K562 (cell line): ENCODE data around the gene CNOT11. TPM values are rescaled to one million over a fixed set of nuclear protein-coding genes. Genes with fewer than 3 reads are reported as not detected.

Experiments used
- ATAC-seq: fragments of 200-7000 bp; cut with Tn5 transposase; 3 replicates; pipeline ENCODE4 v1.9.1; 2020; ENCODE audit warnings: moderate library complexity
- BruUV-seq: library from RNA; stranded (reverse); fragments of 400-500 nt; replicated peaks from 2 replicates; lab custom pipeline; 2021; lab: Mats Ljungman, UMichigan
- CTCF ChIA-PET: fragments of 300-600 bp; formaldehyde crosslinking; extraction: SDS; loops from one replicate; lab custom pipeline; 2021; ENCODE audit warnings: low intra/inter-chr PET ratio; lab: Yijun Ruan, JAX
- POLR2A ChIA-PET: fragments of 300-600, 350-650 bp; sonication (Branson Sonifier 250); formaldehyde crosslinking; extraction: SDS; loops from one replicate; lab custom pipeline; 2021; ENCODE audit warnings: antibody characterized with exemption, inconsistent platforms; lab: Yijun Ruan, JAX
- DNase-seq, 4 experiments: peaks; one replicate each; pipeline versions ENCODE4 v3.0.0 to v3.0.0-alpha.2; 2011 to 2018; ENCODE audit warnings: low spot score in 3 of 4, mixed read lengths in 3 of 4; ENCODE audit errors: extremely low read depth in 1 of 4
- FAIRE-seq: peaks from 2 replicates; lab custom pipeline; 2011; peaks lifted over from hg19 to GRCh38; lab: Jason Lieb, UNC
- H2AFZ ChIP-seq: 2 replicates; pipeline ENCODE4 v1.6.0; 2011; ENCODE audit warnings: low read depth, low read length, control low read depth, inconsistent platforms
- H3K27ac ChIP-seq: fragments of 200-600 bp; 3 replicates; pipeline ENCODE4 v1.8.0; 2011; ENCODE audit warnings: low read depth, mild to moderate bottlenecking, control low read depth, inconsistent platforms, low read length, moderate library complexity, mixed read lengths; ENCODE audit errors: extremely low read depth
- H3K27me3 ChIP-seq, 2 experiments: fragments of 300-600 bp in 1 of 2; 2 replicates in 1 of 2; 3 replicates in 1 of 2; pipeline versions ENCODE4 v1.6.0 to v1.8.0; 2011; ENCODE audit warnings: inconsistent platforms in 2 of 2, low read length in 2 of 2, mild to moderate bottlenecking in 1 of 2, mixed read lengths in 1 of 2, moderate library complexity in 1 of 2; ENCODE audit not compliant: control insufficient read depth in 2 of 2, insufficient read depth in 2 of 2
- H3K36me3 ChIP-seq: fragments of 300-600 bp; 3 replicates; pipeline ENCODE4 v1.8.0; 2011; ENCODE audit warnings: mild to moderate bottlenecking, low read length, inconsistent platforms; ENCODE audit not compliant: control insufficient read depth, insufficient read depth
- H3K4me1 ChIP-seq, 2 experiments: fragments of 200-600 bp in 1 of 2; replicated peaks in 1 of 2; 2 replicates in 1 of 2; 3 replicates in 1 of 2; pipeline versions ENCODE4 v1.5.1 to v1.8.0; 2011; ENCODE audit warnings: inconsistent platforms in 2 of 2, low read length in 2 of 2, mild to moderate bottlenecking in 1 of 2, mixed read lengths in 1 of 2, moderate library complexity in 1 of 2; ENCODE audit not compliant: control insufficient read depth in 2 of 2, insufficient read depth in 2 of 2
- H3K4me2 ChIP-seq: 2 replicates; pipeline ENCODE4 v1.6.1; 2011; ENCODE audit warnings: low read length, control low read depth, inconsistent platforms, mixed read lengths; ENCODE audit not compliant: insufficient read depth
- H3K4me3 ChIP-seq: fragments of 200-600 bp; sonication (generic), shearing (Covaris generic); 2 replicates; pipeline ENCODE4 v1.5.1; 2016; ENCODE audit warnings: control low read depth, inconsistent platforms
- H3K79me2 ChIP-seq: fragments of 200-600 bp; 3 replicates; pipeline ENCODE4 v1.8.0; 2011; ENCODE audit warnings: low read length, inconsistent platforms; ENCODE audit not compliant: control insufficient read depth, insufficient read depth
- H3K9ac ChIP-seq, 2 experiments: 2 replicates each; pipeline versions ENCODE4 v1.6.0 to v1.6.1; 2011; ENCODE audit warnings: low read depth in 2 of 2, low read length in 2 of 2, control low read depth in 1 of 2, inconsistent platforms in 1 of 2, mild to moderate bottlenecking in 1 of 2, mixed read lengths in 1 of 2; ENCODE audit not compliant: insufficient read depth in 1 of 2
- H3K9me1 ChIP-seq: one replicate; pipeline ENCODE4 v1.6.0; 2011; ENCODE audit warnings: inconsistent platforms, mild to moderate bottlenecking, low read length, moderate library complexity; ENCODE audit not compliant: control insufficient read depth, insufficient read depth
- H3K9me3 ChIP-seq: replicated peaks from 2 replicates; pipeline ENCODE4 v1.5.1; 2011; ENCODE audit warnings: low read depth, low read length, inconsistent platforms; ENCODE audit not compliant: control insufficient read depth, insufficient read depth
- H4K20me1 ChIP-seq: replicated peaks from 2 replicates; pipeline ENCODE4 v1.6.1; 2011; ENCODE audit warnings: low read length, inconsistent platforms, mixed read lengths; ENCODE audit not compliant: control insufficient read depth, insufficient read depth
- CTCF ChIP-seq, 3 experiments: IDR thresholded peaks in 2 of 3; conservative IDR thresholded peaks in 1 of 3; 2 replicates each; pipeline ENCODE4 v1.5.1; 2011 to 2012; ENCODE audit warnings: low read length in 3 of 3, mild to moderate bottlenecking in 3 of 3, control low read depth in 2 of 3, improper control_type of control experiment in 1 of 3, inconsistent platforms in 1 of 3, low read depth in 1 of 3, mixed read lengths in 1 of 3, moderate library complexity in 1 of 3; ENCODE audit not compliant: insufficient read depth in 2 of 3
- THRB ChIP-seq: fragments of 450-650 bp; formaldehyde crosslinking; conservative IDR thresholded peaks from 2 replicates; pipeline ENCODE4 v1.4.0; 2022; ENCODE audit warnings: mild to moderate bottlenecking, missing genetic modification characterization
- ZNF121 ChIP-seq: sonication (generic); formaldehyde crosslinking; conservative IDR thresholded peaks from 2 replicates; pipeline ENCODE4 v1.8.0; 2022; ENCODE audit warnings: missing genetic modification reagents
- ZNF311 ChIP-seq: fragments of 250-450 bp; sonication (Bioruptor Pico); IDR thresholded peaks from 2 replicates; pipeline ENCODE4 v1.4.0; 2020; ENCODE audit warnings: mild to moderate bottlenecking, moderate library complexity
- WGBS: fragments of 100-300 bp; shearing (Covaris generic); methylation state at CpG from one replicate; pipeline ENCODE4 v1.1.6; 2016; ENCODE audit warnings: low coverage, mixed read lengths; ENCODE audit not compliant: insufficient coverage; ENCODE audit errors: missing lambda C conversion rate; 5-methylcytosine and 5-hydroxymethylcytosine counted together
- in situ Hi-C: fragments of 300-500 bp; cut with MboI; formaldehyde crosslinking; loops from 4 replicates; pipeline ENCODE4 v1.15.0; 2018; ENCODE audit warnings: inconsistent platforms, mixed read lengths
- intact Hi-C: fragments of 100-400 bp; cut with micrococcal nuclease; formaldehyde crosslinking; loops from 2 replicates; pipeline ENCODE4 v1.14.2; 2022
- polyA plus RNA-seq, 8 experiments: library from polyadenylated mRNA; depleted of rRNA in 4 of 8; stranded (reverse) in 5 of 8; unstranded in 3 of 8; fragments of >200 nt; fragmentation: Nextera tagmentation in 2 of 8; fragmentation: Illumina TruSeq in 1 of 8; extraction: Ambion mirVana in 2 of 8; extraction: Trizol in 1 of 8; gene quantifications; 2 replicates each; pipeline versions ENCODE4 v1.2.1 to v1.2.3, GENCODE V29; 2011 to 2014; ENCODE audit warnings: inconsistent platforms in 1 of 8, missing spikeins in 1 of 8
- total RNA-seq, 7 experiments: library from RNA; depleted of rRNA in 6 of 7; stranded (reverse); fragments of >200 nt in 6 of 7; fragmentation: Illumina TruSeq in 2 of 7; extraction: Trizol in 2 of 7; gene quantifications; 2 replicates each; pipeline versions ENCODE4 v1.2.1 to v1.2.3, GENCODE V29; 2011 to 2021; ENCODE audit warnings: low replicate concordance in 1 of 7

Gene CNOT11
- total and polyA plus RNA-seq, 9 of the 15 experiments (the other 6 are each of a cell fraction or from before 2014, with no cell fraction given), result 12.7 to 163 (median 64.2) TPM

- H3K9ac ChIP-seq, result no peak overlapping the region
- H3K4me1 ChIP-seq, result peaks cover 12 to 15% of the 10 kb centered on the region in 2 experiments
- in situ Hi-C loops (loop anchor here (5.0 kb wide), 1 partner anchor 177 kb away; no protein-coding TSS in a partner anchor), intact Hi-C loops (loop anchor here (2.0 kb wide), 1 partner anchor 166 kb away; no protein-coding TSS in a partner anchor)
- DNase-seq, result peak in 2 of 4 experiments; percentile 21 to 30
- no peak overlapping the region for H3K4me3 ChIP-seq
- no peaks in the 10 kb centered on the region for H3K79me2 ChIP-seq
- H3K27ac ChIP-seq, result no peak overlapping the region
- FAIRE-seq, result no peak
- ChIA-PET POLR2A (interaction anchor here (0.6 to 1.5 kb wide), 2 partner anchors 9 to 457 kb away, joined by 5 to 7 read pairs; no protein-coding TSS in a partner anchor), CTCF (interaction anchor here (1.2 kb wide), 1 partner anchor 192 kb away, joined by 8 read pairs; no protein-coding TSS in a partner anchor)
- H3K36me3 ChIP-seq, result no peaks in the 10 kb centered on the region
- BruUV-seq, result no TSS peak
- H3K9me3 ChIP-seq, result peaks cover 3% of the 10 kb centered on the region; the same call in 1 of the 2 replicates
- H2AFZ ChIP-seq, result no peak overlapping the region
- TF ChIP-seq CTCF (IDR thresholded peaks at IDR 0.05 in 2 of 3, conservative IDR thresholded peaks at IDR 0.05 in 1 of 3; ENCODE audit: insufficient read depth in 2 of 3, low read depth in 1 of 3, low read length in 3 of 3), result peak in 2 of 3 experiments; percentile 12; a peak in 3 of 6 replicates
- TF ChIP-seq THRB (CRISPR knock-in tag), result no peak
- TF ChIP-seq ZNF121, result peak; percentile 15; the same call in 1 of the 2 replicates
- TF ChIP-seq ZNF311, result no peak
- H4K20me1 ChIP-seq, result no peaks in the 10 kb centered on the region
- no peaks in the 10 kb centered on the region for H3K9me1 ChIP-seq
- ATAC-seq, result peak; percentile 66
- no peaks in the 10 kb centered on the region for H3K27me3 ChIP-seq
- no peak overlapping the region for H3K4me2 ChIP-seq
- WGBS, result 43% methylated on average over 4 of the region's 4 CpGs
Observed at GRCh38 chr2:101204400-101205115, 48.1 kb upstream of the CNOT11 start.
